ENCODE results near the gene ST6GAL1. TPM values are rescaled to one million over a fixed set of nuclear protein-coding genes. Genes with fewer than 3 reads are reported as not detected.
A peak's percentile ranks its signal among the peaks of the same experiment; 100 is the strongest.
"Not testable (repeated sequence)": the region's sequence is repeated elsewhere in the genome, so short reads cannot be mapped to it uniquely, and the experiment has no call there.

ST6GAL1 gene, protein sequence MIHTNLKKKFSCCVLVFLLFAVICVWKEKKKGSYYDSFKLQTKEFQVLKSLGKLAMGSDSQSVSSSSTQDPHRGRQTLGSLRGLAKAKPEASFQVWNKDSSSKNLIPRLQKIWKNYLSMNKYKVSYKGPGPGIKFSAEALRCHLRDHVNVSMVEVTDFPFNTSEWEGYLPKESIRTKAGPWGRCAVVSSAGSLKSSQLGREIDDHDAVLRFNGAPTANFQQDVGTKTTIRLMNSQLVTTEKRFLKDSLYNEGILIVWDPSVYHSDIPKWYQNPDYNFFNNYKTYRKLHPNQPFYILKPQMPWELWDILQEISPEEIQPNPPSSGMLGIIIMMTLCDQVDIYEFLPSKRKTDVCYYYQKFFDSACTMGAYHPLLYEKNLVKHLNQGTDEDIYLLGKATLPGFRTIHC
- 53.7 TPM for polyA plus RNA-seq (2013)

DNA sequence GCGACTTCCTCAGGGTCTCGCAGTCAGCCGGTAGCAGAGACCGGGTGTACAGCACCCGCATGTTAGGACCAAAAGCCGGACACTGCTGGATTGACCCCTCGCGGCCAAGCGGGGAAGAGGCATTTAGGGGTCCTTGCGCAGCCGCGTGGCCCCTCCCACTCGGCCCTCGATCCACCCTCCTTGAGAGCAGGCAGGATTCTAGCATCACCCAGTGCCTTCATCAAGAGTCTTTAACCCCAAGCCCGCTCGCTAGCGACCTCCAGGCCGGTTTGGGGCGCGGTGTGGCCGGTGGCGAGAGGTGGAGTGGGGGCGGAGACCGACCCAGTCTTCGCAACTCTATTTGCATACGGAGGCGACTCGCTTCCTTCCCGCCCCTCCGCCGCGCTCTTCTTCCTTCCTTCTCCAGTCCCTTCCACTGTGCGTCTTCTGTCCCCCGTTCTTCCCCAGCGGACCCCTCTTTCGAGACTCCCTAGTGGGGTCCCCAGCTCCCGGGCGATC is at the start of gene ST6GAL1:
TSS of gene ST6GAL1 (plus strand) at position 384 of the 498 bp plus-strand sequence. CDS start 112,178 bp downstream, outside the sequence.
- peak; percentile 70 to 84 (median 75) for DNase-seq
- POLR2A ChIA-PET = interaction anchor here (1.0 to 1.7 kb wide), 3 partner anchors 12 to 81 kb away, joined by 3 to 6 read pairs (median 3); no protein-coding TSS in a partner anchor
- CTCF ChIA-PET = interaction anchor here (1.0 to 4.0 kb wide), 13 partner anchors 10 to 237 kb away, joined by 3 to 63 read pairs (median 4); no protein-coding TSS in a partner anchor
- WGBS (ENCODE audit: insufficient coverage) = 0% methylated on average over 13 of the region's 38 CpGs
- Histone ChIP-seq H3K4me1 (ENCODE audit: control extremely low read depth in 1 of 4, control insufficient read depth in 4 of 4, insufficient read depth in 4 of 4, low read length in 3 of 4) (peaks cover 15 to 41% (median 37%) of the 10 kb centered on the region in 4 experiments), H3K4me3 (ENCODE audit: control insufficient read depth in 1 of 7, extremely low read depth in 1 of 7, insufficient read depth in 4 of 7, low read depth in 2 of 7, low read length in 6 of 7) (peak within 1 kb of the TSS; percentile 72 to 98 (median 89)), H3K27me3 (replicated peaks in 2 of 5; ENCODE audit: control insufficient read depth in 4 of 5, insufficient read depth in 5 of 5, low read length in 4 of 5) (no peaks in the 10 kb centered on the region), H3K27ac (ENCODE audit: insufficient read depth in 1 of 2, low read depth in 1 of 2, low read length in 2 of 2, poor library complexity in 1 of 2, severe bottlenecking in 2 of 2) (peak within 1 kb of the TSS; percentile 76 to 87), H3K36me3 (ENCODE audit: control insufficient read depth in 4 of 4, insufficient read depth in 4 of 4, low read length in 3 of 4) (peaks cover 0 to 8% (median 3%) of the 10 kb centered on the region in 4 experiments), H3K9me3 (ENCODE audit: control extremely low read depth in 1 of 5, control insufficient read depth in 4 of 5, insufficient read depth in 2 of 5, low read depth in 1 of 5, low read length in 4 of 5) (no peaks in the 10 kb centered on the region)

DNA sequence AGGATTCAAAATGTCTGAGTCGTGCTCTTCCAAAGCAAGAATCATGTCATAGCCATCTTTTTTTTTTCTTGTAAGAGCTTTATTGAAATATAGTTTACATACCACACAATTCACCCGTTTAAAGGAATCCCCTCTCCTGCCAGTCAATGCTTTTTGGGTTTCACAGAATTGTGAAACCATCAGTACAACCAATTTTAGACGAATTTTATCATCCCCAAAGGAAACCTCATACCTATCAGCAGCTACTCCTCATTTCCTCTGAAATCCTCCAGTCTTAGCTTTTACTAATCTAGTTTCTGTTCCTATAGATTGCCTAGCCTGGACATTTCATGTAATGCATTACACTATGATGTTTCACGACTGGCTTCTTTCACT is 48.2 kb upstream of the ST6GAL1 start:
- no peaks in the 10 kb centered on the region for H3K36me3 ChIP-seq (ENCODE audit: control insufficient read depth in 4 of 4, insufficient read depth in 4 of 4, low read length in 3 of 4)
- H3K4me3 ChIP-seq (ENCODE audit: control insufficient read depth in 1 of 7, extremely low read depth in 1 of 7, insufficient read depth in 4 of 7, low read depth in 2 of 7, low read length in 6 of 7) = peak overlapping the region in 1 of 7 experiments; percentile 31
- no peaks in the 10 kb centered on the region for H3K9me3 ChIP-seq (ENCODE audit: control extremely low read depth in 1 of 5, control insufficient read depth in 4 of 5, insufficient read depth in 2 of 5, low read depth in 1 of 5, low read length in 4 of 5)
- ChIA-PET CTCF (interaction anchor here (1.0 to 2.5 kb wide), 3 partner anchors 33 to 145 kb away, joined by 3 to 10 read pairs (median 7); no protein-coding TSS in a partner anchor), POLR2A (no interaction called here)
- 0% methylated on average over 2 of the region's 4 CpGs for WGBS (ENCODE audit: insufficient coverage)
- H3K27ac ChIP-seq (ENCODE audit: insufficient read depth in 1 of 2, low read depth in 1 of 2, low read length in 2 of 2, poor library complexity in 1 of 2, severe bottlenecking in 2 of 2) = no peak overlapping the region
- peaks cover 0 to 30% (median 8%) of the 10 kb centered on the region in 4 experiments for H3K4me1 ChIP-seq (ENCODE audit: control extremely low read depth in 1 of 4, control insufficient read depth in 4 of 4, insufficient read depth in 4 of 4, low read length in 3 of 4)
- no peaks in the 10 kb centered on the region for H3K27me3 ChIP-seq (replicated peaks in 2 of 5; ENCODE audit: control insufficient read depth in 4 of 5, insufficient read depth in 5 of 5, low read length in 4 of 5)
- peak; percentile 19 to 61 (median 58) for DNase-seq

DNA sequence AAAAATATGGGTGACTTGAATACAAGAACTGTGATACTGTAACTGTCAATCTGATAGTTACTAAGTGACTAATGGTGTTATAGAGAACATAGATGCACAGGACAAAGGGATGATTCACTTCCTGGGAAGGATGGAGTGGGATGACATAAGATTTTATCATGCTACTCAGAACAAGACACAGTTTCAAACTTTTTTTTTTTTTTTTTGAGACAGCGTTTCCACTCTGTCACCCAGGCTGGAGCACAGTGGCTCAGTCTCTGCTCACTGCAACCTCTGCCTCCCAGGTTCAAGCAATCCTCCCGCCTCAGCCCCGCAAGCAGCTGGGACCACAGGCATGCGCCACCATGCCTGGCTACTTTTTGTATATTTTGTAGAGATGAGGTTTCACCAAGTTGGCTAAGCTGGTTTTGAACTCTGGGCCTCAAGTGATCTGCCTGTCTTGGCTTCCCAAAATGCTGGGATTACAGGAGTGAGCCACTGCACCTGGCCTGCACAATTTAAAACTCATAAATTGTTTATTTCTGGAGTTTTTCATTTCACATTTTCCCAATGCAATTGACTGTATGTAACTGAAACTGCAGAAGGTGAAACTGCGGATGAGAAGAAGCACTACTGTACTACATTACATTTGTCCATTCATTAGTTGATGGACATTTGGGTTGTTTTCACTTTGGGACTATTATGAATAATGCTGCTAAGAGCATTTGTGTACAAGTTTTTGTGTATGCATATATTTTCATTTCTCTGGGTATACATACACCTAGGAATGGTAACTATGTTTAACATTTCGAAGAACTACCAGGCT is 47.2 kb upstream of the ST6GAL1 start:
- CTCF ChIA-PET = interaction anchor here (1.0 to 2.5 kb wide), 2 partner anchors 34 to 144 kb away, joined by 3 to 7 read pairs; no protein-coding TSS in a partner anchor
- DNase-seq = peak in 2 of 3 donors; percentile 22 to 38
- Histone ChIP-seq H3K36me3 (ENCODE audit: control insufficient read depth in 4 of 4, insufficient read depth in 4 of 4, low read length in 3 of 4) (no peaks in the 10 kb centered on the region), H3K9me3 (ENCODE audit: control extremely low read depth in 1 of 5, control insufficient read depth in 4 of 5, insufficient read depth in 2 of 5, low read depth in 1 of 5, low read length in 4 of 5) (no peaks in the 10 kb centered on the region), H3K4me1 (ENCODE audit: control extremely low read depth in 1 of 4, control insufficient read depth in 4 of 4, insufficient read depth in 4 of 4, low read length in 3 of 4) (peaks cover 3 to 34% (median 12%) of the 10 kb centered on the region in 4 experiments), H3K4me3 (ENCODE audit: control insufficient read depth in 1 of 7, extremely low read depth in 1 of 7, insufficient read depth in 4 of 7, low read depth in 2 of 7, low read length in 6 of 7) (no peak overlapping the region), H3K27ac (ENCODE audit: insufficient read depth in 1 of 2, low read depth in 1 of 2, low read length in 2 of 2, poor library complexity in 1 of 2, severe bottlenecking in 2 of 2) (no peak overlapping the region), H3K27me3 (replicated peaks in 2 of 5; ENCODE audit: control insufficient read depth in 4 of 5, insufficient read depth in 5 of 5, low read length in 4 of 5) (no peaks in the 10 kb centered on the region)
- POLR2A ChIA-PET = no interaction called here
- 100% methylated on average over 3 of the region's 6 CpGs for WGBS (ENCODE audit: insufficient coverage)

DNA sequence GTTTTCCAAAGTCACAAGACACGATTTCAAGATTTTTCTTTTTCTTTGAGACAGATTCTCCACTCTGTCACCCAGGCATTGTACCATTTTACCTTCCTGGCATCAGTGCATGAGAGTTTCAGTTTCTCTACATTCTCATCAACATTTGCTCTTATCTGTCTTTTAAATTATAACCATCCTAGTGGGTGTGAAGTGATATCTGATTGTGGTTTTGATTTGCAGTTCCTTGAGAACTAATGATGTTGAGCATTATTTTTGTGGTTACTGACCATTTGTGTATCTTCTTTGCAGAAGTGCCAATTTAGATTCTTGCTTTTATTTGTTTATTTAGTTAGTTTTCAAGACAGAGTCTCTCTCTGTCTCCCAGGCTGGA is 46.7 kb upstream of the ST6GAL1 start:
- Histone ChIP-seq H3K4me3 (ENCODE audit: control insufficient read depth in 1 of 7, extremely low read depth in 1 of 7, insufficient read depth in 4 of 7, low read depth in 2 of 7, low read length in 6 of 7) (no peak overlapping the region), H3K36me3 (ENCODE audit: control insufficient read depth in 4 of 4, insufficient read depth in 4 of 4, low read length in 3 of 4) (no peaks in the 10 kb centered on the region), H3K9me3 (ENCODE audit: control extremely low read depth in 1 of 5, control insufficient read depth in 4 of 5, insufficient read depth in 2 of 5, low read depth in 1 of 5, low read length in 4 of 5) (no peaks in the 10 kb centered on the region), H3K27ac (ENCODE audit: insufficient read depth in 1 of 2, low read depth in 1 of 2, low read length in 2 of 2, poor library complexity in 1 of 2, severe bottlenecking in 2 of 2) (no peak overlapping the region), H3K27me3 (replicated peaks in 2 of 5; ENCODE audit: control insufficient read depth in 4 of 5, insufficient read depth in 5 of 5, low read length in 4 of 5) (no peaks in the 10 kb centered on the region), H3K4me1 (ENCODE audit: control extremely low read depth in 1 of 4, control insufficient read depth in 4 of 4, insufficient read depth in 4 of 4, low read length in 3 of 4) (peaks cover 3 to 39% (median 14%) of the 10 kb centered on the region in 4 experiments)
- peak in 1 of 3 donors; percentile 41 for DNase-seq
- WGBS (ENCODE audit: insufficient coverage) = 100% methylated on average over 1 of the region's 1 CpG
- ChIA-PET CTCF (no interaction called here), POLR2A (no interaction called here)

DNA sequence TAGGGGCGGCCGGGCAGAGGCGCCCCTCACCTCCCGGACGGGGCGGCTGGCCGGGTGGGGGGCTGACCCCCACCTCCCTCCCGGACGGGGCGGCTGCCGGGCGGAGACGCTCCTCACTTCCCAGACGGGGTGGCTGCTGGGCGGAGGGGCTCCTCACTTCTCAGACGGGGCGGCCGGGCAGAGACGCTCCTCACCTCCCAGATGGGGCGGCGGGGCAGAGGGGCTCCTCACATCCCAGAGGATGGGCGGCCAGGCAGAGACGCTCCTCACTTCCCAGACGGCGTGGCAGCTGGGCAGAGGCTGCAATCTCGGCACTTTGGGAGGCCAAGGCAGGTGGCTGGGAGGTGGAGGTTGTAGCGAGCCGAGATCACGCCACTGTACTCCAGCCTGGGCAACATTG is 45.5 kb upstream of the ST6GAL1 start:
- DNase-seq; H3K27me3 ChIP-seq (replicated peaks in 2 of 5; ENCODE audit: control insufficient read depth in 4 of 5, insufficient read depth in 5 of 5, low read length in 4 of 5); H3K4me3 ChIP-seq (ENCODE audit: control insufficient read depth in 1 of 7, extremely low read depth in 1 of 7, insufficient read depth in 4 of 7, low read depth in 2 of 7, low read length in 6 of 7); H3K36me3 ChIP-seq (ENCODE audit: control insufficient read depth in 4 of 4, insufficient read depth in 4 of 4, low read length in 3 of 4); H3K27ac ChIP-seq (ENCODE audit: insufficient read depth in 1 of 2, low read depth in 1 of 2, low read length in 2 of 2, poor library complexity in 1 of 2, severe bottlenecking in 2 of 2); CTCF ChIA-PET; H3K9me3 ChIP-seq (ENCODE audit: control extremely low read depth in 1 of 5, control insufficient read depth in 4 of 5, insufficient read depth in 2 of 5, low read depth in 1 of 5, low read length in 4 of 5): not testable (repeated sequence)
- H3K4me1 ChIP-seq (ENCODE audit: control extremely low read depth in 1 of 4, control insufficient read depth in 4 of 4, insufficient read depth in 4 of 4, low read length in 3 of 4) = peaks cover 12 to 48% (median 22%) of the 10 kb centered on the region in 4 experiments
- WGBS (ENCODE audit: insufficient coverage) = 100% methylated on average over 8 of the region's 29 CpGs
- POLR2A ChIA-PET = interaction anchor here (0.8 kb wide), 1 partner anchor 144 kb away, joined by 5 read pairs; no protein-coding TSS in a partner anchor

DNA sequence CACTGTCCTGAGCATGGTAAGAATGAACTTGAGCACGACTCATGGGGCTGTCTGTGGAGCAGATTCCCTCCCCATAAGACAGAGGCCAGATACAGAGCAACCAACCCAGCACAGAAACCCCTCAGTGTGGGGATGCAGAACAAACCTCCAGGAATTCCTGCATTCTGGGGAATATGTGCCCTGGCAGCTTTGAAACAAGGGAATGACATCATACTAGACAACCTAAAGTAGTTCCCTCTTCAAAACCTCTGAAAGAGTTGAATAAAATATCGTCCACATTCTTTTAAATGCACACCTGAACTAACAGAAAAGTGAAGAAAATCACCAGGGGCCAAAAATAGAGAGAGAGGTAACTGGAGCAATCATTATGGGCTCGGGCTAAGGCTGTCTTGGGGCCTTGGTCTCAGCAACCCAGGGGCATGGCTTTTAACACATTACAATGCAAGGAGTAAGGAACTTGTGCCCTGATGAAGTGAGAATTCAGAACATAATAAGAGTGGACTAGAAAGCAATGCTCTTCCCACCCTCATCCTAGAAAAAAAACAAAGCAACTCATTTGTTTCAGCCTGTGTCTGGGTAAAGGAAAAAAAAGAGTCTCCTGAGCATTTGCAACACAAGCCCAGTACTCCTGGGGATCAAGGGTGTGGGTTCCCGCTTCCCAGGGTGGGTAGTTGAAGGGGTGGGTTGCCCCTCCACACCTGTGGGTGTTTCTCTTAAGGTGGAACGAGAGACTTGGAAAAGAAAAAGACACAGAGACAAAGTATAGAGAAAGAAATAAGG is 43.9 kb upstream of the ST6GAL1 start:
- no peaks in the 10 kb centered on the region for H3K9me3 ChIP-seq (ENCODE audit: control extremely low read depth in 1 of 5, control insufficient read depth in 4 of 5, insufficient read depth in 2 of 5, low read depth in 1 of 5, low read length in 4 of 5)
- ChIA-PET POLR2A (no interaction called here), CTCF (no interaction called here)
- no peak overlapping the region for H3K27ac ChIP-seq (ENCODE audit: insufficient read depth in 1 of 2, low read depth in 1 of 2, low read length in 2 of 2, poor library complexity in 1 of 2, severe bottlenecking in 2 of 2)
- H3K4me1 ChIP-seq (ENCODE audit: control extremely low read depth in 1 of 4, control insufficient read depth in 4 of 4, insufficient read depth in 4 of 4, low read length in 3 of 4) = peaks cover 12 to 42% (median 22%) of the 10 kb centered on the region in 4 experiments
- no peak for DNase-seq
- no peak overlapping the region for H3K4me3 ChIP-seq (ENCODE audit: control insufficient read depth in 1 of 7, extremely low read depth in 1 of 7, insufficient read depth in 4 of 7, low read depth in 2 of 7, low read length in 6 of 7)
- no peaks in the 10 kb centered on the region for H3K27me3 ChIP-seq (replicated peaks in 2 of 5; ENCODE audit: control insufficient read depth in 4 of 5, insufficient read depth in 5 of 5, low read length in 4 of 5)
- 95% methylated on average over 2 of the region's 5 CpGs for WGBS (ENCODE audit: insufficient coverage)
- no peaks in the 10 kb centered on the region for H3K36me3 ChIP-seq (ENCODE audit: control insufficient read depth in 4 of 4, insufficient read depth in 4 of 4, low read length in 3 of 4)

All from common myeloid progenitor, CD34-positive (primary cell).